Central memory CD8-positive, alpha-beta T cell (primary cell): ENCODE data around the gene URB2.
A peak's percentile ranks its signal among the peaks of the same experiment; 100 is the strongest.
"Not testable (repeated sequence)": the region's sequence is repeated elsewhere in the genome, so short reads cannot be mapped to it uniquely, and the experiment has no call there.

Experiments used
- ATAC-seq: fragments of 150-1000 bp; cut with Tn5 transposase; replicated peaks from 2 replicates; pipeline ENCODE4 v1.10.0; 2022; ENCODE audit warnings: mild to moderate bottlenecking, moderate FRiP score, moderate number of reproducible peaks; ENCODE audit not compliant: poor library complexity, severe bottlenecking; ENCODE audit errors: extremely low read depth
- DNase-seq, 2 donors: peaks; one replicate each; pipeline ENCODE4 v3.0.0; 2021; ENCODE audit warnings: low spot score in 2 of 2
- H3K27ac Mint-ChIP-seq: one replicate; pipeline ENCODE4 v1.8.0; 2022; ENCODE audit warnings: low read depth, mild to moderate bottlenecking, moderate library complexity, mixed read lengths
- H3K27me3 Mint-ChIP-seq: one replicate; pipeline ENCODE4 v1.8.0; 2022; ENCODE audit warnings: mixed read lengths
- H3K36me3 Mint-ChIP-seq: one replicate; pipeline ENCODE4 v1.8.0; 2022; ENCODE audit warnings: mild to moderate bottlenecking, moderate library complexity, mixed read lengths; ENCODE audit not compliant: insufficient read depth
- H3K4me1 Mint-ChIP-seq: one replicate; pipeline ENCODE4 v1.8.0; 2022; ENCODE audit warnings: mixed read lengths
- H3K4me3 Mint-ChIP-seq: one replicate; pipeline ENCODE4 v1.8.0; 2022; ENCODE audit warnings: mild to moderate bottlenecking, moderate library complexity, mixed read lengths
- H3K9me3 Mint-ChIP-seq: one replicate; pipeline ENCODE4 v1.8.0; 2022; ENCODE audit warnings: mixed read lengths

The URB2 gene

DNA sequence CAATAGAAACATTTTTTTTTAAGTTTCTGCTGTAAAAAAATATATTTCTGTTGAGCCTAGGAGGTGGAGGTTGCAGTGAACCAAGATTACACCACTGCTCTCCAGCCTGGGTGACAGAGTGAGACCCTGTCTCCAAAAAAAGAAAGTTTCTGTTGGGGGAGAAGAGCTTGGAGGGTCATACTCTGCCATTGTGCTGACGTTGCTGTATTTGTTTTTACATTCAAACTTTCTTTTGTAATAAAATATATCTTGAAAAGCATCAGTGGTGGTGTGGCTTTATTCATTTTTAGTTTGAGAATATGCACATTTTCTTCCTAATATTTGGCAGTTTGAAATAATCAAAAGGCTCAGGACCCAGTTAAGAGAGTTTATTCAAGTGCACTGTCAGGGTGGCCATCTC lies 64.6 kb downstream of the URB2 start:
- H3K27me3 Mint-ChIP-seq = peaks cover 19% of the 10 kb centered on the region
- ATAC-seq (no peak), DNase-seq (no peak)
- H3K4me3 Mint-ChIP-seq = no peak overlapping the region
- peaks cover 2% of the 10 kb centered on the region for H3K9me3 Mint-ChIP-seq
- H3K4me1 Mint-ChIP-seq = peaks cover 27% of the 10 kb centered on the region
- no peak overlapping the region for H3K27ac Mint-ChIP-seq
- peaks cover 5% of the 10 kb centered on the region for H3K36me3 Mint-ChIP-seq

DNA sequence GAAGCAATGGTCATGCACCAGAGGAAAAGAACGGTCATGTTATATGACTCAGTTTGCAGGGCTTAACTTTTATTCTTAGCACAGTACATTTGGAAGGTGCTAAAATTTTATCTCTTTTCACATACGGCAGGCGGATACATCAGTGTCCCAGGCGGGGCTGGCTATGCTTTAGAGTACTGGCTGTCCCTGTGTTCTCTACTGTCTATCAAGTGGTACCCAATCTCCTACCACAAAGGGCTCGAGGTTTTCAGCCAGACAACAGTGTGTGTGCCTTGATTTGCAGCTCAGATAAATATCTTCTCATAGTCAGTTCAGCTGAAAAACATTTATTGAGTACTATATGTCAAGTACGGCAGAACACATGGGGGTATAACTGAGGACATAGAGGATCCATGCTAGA lies 65.3 kb downstream of the URB2 start:
- ATAC-seq (peak; percentile 46), DNase-seq (no peak)
- Mint-ChIP-seq H3K27ac (no peak overlapping the region), H3K27me3 (peaks cover 14% of the 10 kb centered on the region), H3K9me3 (no peaks in the 10 kb centered on the region), H3K36me3 (peaks cover 2% of the 10 kb centered on the region), H3K4me3 (no peak overlapping the region), H3K4me1 (peaks cover 27% of the 10 kb centered on the region)

DNA sequence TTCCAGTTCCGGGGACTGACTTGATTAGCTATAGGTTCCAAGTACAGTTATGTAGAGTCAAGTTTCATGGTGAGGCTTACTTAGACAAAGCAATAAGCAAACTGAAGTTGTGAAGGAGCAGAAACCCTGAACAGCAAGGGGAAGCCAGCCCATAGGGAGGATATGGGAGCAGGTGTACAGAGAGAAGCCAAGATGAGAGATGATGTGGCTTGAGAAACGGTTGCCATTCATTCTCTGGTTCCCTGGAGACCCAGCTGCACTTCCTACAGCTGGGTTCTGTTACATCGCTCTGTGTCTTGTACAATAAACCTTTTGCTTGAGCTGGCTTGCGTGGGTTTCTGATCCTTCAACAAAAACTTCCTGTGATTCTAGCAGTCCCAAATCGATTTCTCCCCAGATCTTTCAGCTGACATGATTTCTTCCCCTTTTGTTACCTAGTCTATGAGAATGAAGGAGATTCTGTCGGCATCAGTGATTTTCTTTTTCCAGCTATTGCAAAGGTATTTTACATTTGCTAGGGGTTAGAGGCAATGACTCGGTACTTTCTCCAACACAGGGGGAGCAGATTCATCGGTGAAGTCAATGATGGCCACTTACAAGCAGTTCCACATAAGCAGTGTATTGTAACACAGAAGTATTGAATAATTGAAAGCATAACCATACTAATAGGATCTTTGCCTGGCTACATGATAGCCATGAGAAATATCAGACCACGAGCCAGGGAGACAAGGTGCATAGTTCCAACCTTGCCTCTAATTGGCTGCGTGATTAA lies 67.3 kb downstream of the URB2 start:
- peaks cover 27% of the 10 kb centered on the region for H3K4me1 Mint-ChIP-seq
- DNase-seq = no peak
- H3K9me3 Mint-ChIP-seq = no peaks in the 10 kb centered on the region
- no peak for ATAC-seq
- no peak overlapping the region for H3K27ac Mint-ChIP-seq
- H3K4me3 Mint-ChIP-seq = no peak overlapping the region
- peaks cover 23% of the 10 kb centered on the region for H3K27me3 Mint-ChIP-seq
- H3K36me3 Mint-ChIP-seq = peaks cover 2% of the 10 kb centered on the region

DNA sequence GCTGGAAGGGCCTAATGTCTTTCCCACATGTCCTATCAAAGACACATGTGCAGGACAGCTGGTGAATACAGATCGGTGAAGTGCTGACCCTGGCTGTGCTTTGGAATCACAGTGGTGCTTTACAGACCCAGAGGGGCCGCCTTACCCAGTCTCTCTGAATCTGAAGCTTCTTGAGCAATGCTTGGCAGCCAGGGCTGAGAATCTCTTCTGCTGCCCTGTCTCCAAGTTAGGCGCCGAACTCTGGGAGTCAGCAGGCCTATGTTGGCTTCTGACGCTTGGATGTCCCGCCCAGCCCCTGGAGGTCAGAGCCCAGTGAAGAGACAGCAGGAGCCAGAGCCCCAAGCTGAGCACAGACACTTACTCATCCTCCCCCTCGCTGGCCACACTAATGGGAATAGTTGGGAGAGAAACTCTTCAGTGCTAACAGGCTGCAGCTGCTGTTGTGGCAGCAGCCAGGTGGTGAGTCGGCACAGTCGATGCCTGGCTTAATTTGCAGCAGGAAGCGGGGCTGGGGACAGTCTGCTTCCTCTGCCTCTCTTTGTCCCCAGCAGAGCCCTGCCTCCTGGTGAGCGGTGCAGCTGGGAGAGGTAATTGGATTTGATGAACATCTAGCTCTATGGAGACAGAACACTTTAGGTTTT lies 68.1 kb downstream of the URB2 start:
- ATAC-seq (no peak), DNase-seq (no peak)
- H3K9me3 Mint-ChIP-seq = no peaks in the 10 kb centered on the region
- H3K27ac Mint-ChIP-seq = no peak overlapping the region
- peaks cover 27% of the 10 kb centered on the region for H3K4me1 Mint-ChIP-seq
- H3K36me3 Mint-ChIP-seq = peaks cover 2% of the 10 kb centered on the region
- no peak overlapping the region for H3K4me3 Mint-ChIP-seq
- H3K27me3 Mint-ChIP-seq = peaks cover 22% of the 10 kb centered on the region

DNA sequence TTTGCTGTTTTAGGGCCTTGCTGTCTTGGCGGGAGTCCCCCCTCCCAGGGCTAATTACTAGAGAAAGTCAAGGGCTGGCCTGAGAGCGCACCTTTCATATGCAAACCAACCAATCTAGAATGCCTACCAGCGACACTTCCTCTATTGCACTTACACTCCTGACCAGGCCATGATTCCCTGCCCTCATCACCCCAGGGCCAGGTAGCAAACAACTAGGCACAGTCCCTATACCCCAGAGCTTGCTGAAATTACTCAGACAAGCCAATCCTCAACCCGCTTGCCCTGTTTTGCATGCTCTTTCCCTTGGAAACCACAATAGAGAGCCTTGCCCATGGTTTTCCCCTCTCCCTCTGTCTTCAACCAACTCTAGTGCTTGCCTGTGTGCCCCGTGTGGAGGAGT lies 70.3 kb downstream of the URB2 start:
- H3K9me3 Mint-ChIP-seq = no peaks in the 10 kb centered on the region

DNA sequence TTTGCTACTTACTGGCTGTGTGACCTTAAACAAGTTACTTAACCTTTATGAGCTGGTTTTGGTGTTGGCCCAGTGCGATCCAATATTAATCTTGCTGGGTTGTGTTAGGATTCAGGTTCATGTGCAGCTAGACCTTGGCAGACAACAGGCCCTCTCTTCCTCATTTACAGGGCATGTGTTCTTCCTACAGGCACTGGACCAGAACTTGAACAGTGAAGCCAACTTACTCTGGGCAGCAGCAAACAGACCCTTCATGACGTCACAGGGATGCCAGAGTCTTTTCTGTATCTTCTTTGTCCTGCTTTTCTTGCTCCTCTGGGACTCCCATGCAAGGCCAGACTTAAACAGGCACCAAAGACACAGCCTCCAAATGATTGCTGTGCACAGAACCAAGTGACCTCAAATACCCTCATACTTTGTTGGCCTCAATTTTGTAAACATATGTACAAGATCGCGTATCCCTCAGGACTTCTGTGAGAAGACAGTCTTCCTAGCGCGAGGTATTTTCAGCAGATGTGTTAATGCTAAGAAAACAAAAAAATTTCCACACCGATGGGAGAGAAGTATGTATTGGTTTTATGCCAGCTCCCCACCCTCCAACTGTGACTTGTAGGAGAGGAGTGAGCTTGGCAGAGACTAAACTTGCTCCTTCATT lies 73.7 kb downstream of the URB2 start:
- H3K4me1 Mint-ChIP-seq = no peaks in the 10 kb centered on the region
- H3K9me3 Mint-ChIP-seq = no peaks in the 10 kb centered on the region
- no peak for DNase-seq
- H3K27me3 Mint-ChIP-seq = peaks cover 16% of the 10 kb centered on the region
- no peak overlapping the region for H3K4me3 Mint-ChIP-seq
- H3K27ac Mint-ChIP-seq = no peak overlapping the region
- ATAC-seq = no peak
- H3K36me3 Mint-ChIP-seq = peaks cover 2% of the 10 kb centered on the region

More for the DNA sequence above, 70.3 kb downstream of the URB2 start:
- Mint-ChIP-seq H3K27ac (no peak overlapping the region), H3K36me3 (peaks cover 2% of the 10 kb centered on the region), H3K4me3 (no peak overlapping the region), H3K4me1 (peaks cover 22% of the 10 kb centered on the region), H3K27me3 (peaks cover 16% of the 10 kb centered on the region)
- no peak for ATAC-seq
- DNase-seq = no peak

DNA sequence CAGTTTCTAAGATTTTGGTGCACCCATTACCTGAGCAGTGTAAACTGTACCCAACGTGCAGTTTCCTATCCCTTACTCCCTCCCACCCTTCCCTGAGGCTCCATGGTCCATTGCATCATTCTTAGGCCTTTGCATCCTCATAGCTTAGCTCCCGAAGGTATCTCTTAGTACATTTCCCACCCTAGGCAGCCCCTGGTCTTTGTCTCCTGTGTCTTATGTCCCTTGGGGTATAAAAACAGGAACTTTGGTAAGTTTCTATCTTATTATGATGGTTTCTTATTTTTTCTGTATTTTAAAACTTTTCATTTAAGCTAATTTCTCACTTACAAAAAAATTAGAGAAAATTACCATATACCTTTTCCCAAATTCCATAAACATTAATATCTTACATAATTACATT lies 78.1 kb downstream of the URB2 start:
- DNase-seq = no peak
- no peaks in the 10 kb centered on the region for H3K36me3 Mint-ChIP-seq
- H3K27me3 Mint-ChIP-seq = peaks cover 38% of the 10 kb centered on the region
- H3K27ac Mint-ChIP-seq = no peak overlapping the region
- H3K4me1 Mint-ChIP-seq = no peaks in the 10 kb centered on the region
- no peaks in the 10 kb centered on the region for H3K9me3 Mint-ChIP-seq
- no peak for ATAC-seq
- H3K4me3 Mint-ChIP-seq = no peak overlapping the region

DNA sequence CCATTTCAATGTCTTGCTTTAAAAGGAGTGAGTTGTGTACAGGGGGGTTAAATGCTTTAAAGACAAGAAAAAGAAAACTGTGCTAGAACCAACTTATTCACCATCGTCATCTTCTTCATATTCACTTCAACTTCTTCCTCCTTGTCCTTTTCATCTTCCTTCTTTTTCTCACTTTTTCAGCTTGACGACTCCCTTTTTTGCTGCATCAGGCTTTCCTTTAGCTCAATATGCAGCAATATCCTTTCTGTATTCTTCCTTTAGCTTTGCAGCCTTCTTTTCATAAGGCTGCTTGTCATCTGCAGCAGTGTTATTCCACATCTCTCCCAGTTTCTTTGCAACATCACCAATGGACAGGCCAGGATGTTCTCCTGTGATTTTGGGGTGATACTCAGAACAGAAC lies 79.1 kb downstream of the URB2 start:
- DNase-seq, H3K4me3 Mint-ChIP-seq, H3K9me3 Mint-ChIP-seq, H3K36me3 Mint-ChIP-seq, H3K27ac Mint-ChIP-seq, H3K4me1 Mint-ChIP-seq, ATAC-seq: not testable (repeated sequence)
- peaks cover 48% of the 10 kb centered on the region for H3K27me3 Mint-ChIP-seq

DNA sequence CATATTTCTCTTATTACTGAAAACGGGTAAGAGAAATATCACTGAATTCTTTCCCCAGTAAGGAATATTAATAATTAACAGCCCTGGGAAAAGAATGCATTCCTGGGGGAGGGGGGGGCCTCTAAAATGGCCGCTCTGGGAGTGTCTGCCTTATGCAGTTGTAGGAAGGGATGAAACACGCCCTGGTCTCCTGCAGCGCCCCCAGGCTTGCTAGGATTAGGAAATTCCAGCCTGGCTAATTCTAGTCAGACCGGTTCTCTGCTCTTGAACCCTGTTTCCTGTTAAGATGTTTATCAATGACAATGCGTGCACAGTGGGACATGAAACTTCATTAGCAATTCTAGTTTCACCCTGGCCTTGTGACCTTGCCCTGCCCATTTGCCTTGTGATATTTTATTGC lies 81.1 kb downstream of the URB2 start:
- not testable (repeated sequence) for ATAC-seq, H3K4me1 Mint-ChIP-seq, H3K27ac Mint-ChIP-seq, H3K4me3 Mint-ChIP-seq, H3K9me3 Mint-ChIP-seq, DNase-seq, H3K36me3 Mint-ChIP-seq
- H3K27me3 Mint-ChIP-seq = peaks cover 56% of the 10 kb centered on the region

DNA sequence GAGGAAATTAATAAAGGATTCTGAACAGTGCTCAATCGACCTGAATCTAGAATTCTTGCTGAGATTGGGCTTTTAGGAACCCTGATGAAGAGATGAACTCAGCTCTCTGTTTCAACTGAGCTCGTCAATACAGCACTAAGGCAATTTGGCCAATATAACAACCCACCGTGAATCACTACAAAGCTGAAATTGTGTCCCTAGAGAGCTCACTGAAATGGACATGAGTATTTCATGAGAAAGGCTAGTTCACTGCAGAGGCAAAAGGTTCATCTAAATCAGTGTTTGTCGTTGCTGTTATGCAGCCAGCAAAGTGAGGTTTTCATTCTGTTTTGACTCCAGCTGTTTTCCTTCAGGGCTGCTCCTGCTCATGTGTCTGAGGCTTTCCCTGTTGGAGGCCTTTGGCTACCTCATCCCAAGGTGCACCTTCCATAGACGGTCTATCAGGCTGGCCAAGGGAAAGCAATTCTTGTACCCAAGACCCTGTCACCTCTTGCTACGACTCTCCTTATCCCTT lies 83.5 kb downstream of the URB2 start:
- H3K27me3 Mint-ChIP-seq = peaks cover 56% of the 10 kb centered on the region
- DNase-seq (no peak), ATAC-seq (no peak)
- H3K4me3 Mint-ChIP-seq = no peak overlapping the region
- no peaks in the 10 kb centered on the region for H3K9me3 Mint-ChIP-seq
- H3K4me1 Mint-ChIP-seq = no peaks in the 10 kb centered on the region
- no peak overlapping the region for H3K27ac Mint-ChIP-seq
- no peaks in the 10 kb centered on the region for H3K36me3 Mint-ChIP-seq
